ACC112 (cell line): ENCODE measurements around the gene CFAP57.

ENCODE experiments used
- H2AFZ ChIP-seq: fragments of 200-600 bp; sonication (generic); one replicate; pipeline ENCODE4 v1.6.0; 2017; ENCODE audit warnings: antibody characterized with exemption, low read length; ENCODE audit not compliant: unreplicated experiment
- H3K27ac ChIP-seq: fragments of 200-600 bp; sonication (generic); 2 replicates; pipeline ENCODE4 v1.5.1; 2014; ENCODE audit warnings: low read depth, mild to moderate bottlenecking, antibody characterized with exemption, low read length, moderate library complexity
- H3K27me3 ChIP-seq: fragments of 200-600 bp; sonication (generic); 2 replicates; pipeline ENCODE4 v1.6.1; 2014; ENCODE audit warnings: mild to moderate bottlenecking, antibody characterized with exemption, low read length, moderate library complexity, mixed read lengths; ENCODE audit not compliant: insufficient read depth
- H3K36me3 ChIP-seq: fragments of 200-600 bp; sonication (generic); 2 replicates; pipeline ENCODE4 v1.6.1; 2016; ENCODE audit warnings: mild to moderate bottlenecking, antibody characterized with exemption, low read length, moderate library complexity, mixed read lengths; ENCODE audit not compliant: insufficient read depth
- H3K4me1 ChIP-seq: fragments of 200-600 bp; sonication (generic); one replicate; pipeline ENCODE4 v1.6.1; 2016; ENCODE audit warnings: low read length, mixed read lengths; ENCODE audit not compliant: insufficient read depth, unreplicated experiment, control insufficient read depth
- H3K4me3 ChIP-seq: fragments of 200-600 bp; sonication (generic); 2 replicates; pipeline ENCODE4 v1.5.1; 2014; ENCODE audit warnings: mild to moderate bottlenecking, low read depth, low read length
- H3K79me2 ChIP-seq: fragments of 200-600 bp; sonication (generic); one replicate; pipeline ENCODE4 v1.6.0; 2016; ENCODE audit warnings: low read length; ENCODE audit not compliant: control insufficient read depth, unreplicated experiment, insufficient read depth

CFAP57 gene

GRCh38 chr1:43238991-43239469 is 66.9 kb downstream of the CFAP57 start:
- Histone ChIP-seq H3K27me3 (no peaks in the 10 kb centered on the region), H3K4me3 (no peak overlapping the region), H3K27ac (no peak overlapping the region), H3K36me3 (no peaks in the 10 kb centered on the region), H3K4me1 (no peaks in the 10 kb centered on the region), H2AFZ (no peak overlapping the region), H3K79me2 (no peaks in the 10 kb centered on the region)

GRCh38 chr1:43239484-43239883 is 67.4 kb downstream of the CFAP57 start:
- no peak overlapping the region for H2AFZ ChIP-seq
- H3K4me3 ChIP-seq, result no peak overlapping the region
- no peaks in the 10 kb centered on the region for H3K36me3 ChIP-seq
- no peak overlapping the region for H3K27ac ChIP-seq
- H3K79me2 ChIP-seq, result no peaks in the 10 kb centered on the region
- H3K27me3 ChIP-seq, result no peaks in the 10 kb centered on the region
- no peaks in the 10 kb centered on the region for H3K4me1 ChIP-seq

- Histone ChIP-seq H3K4me1 (no peaks in the 10 kb centered on the region), H3K36me3 (no peaks in the 10 kb centered on the region), H3K27ac (no peak overlapping the region), H3K4me3 (no peak overlapping the region), H3K79me2 (no peaks in the 10 kb centered on the region), H2AFZ (no peak overlapping the region), H3K27me3 (no peaks in the 10 kb centered on the region)
Measured at GRCh38 chr1:43241413-43241836, 69.3 kb downstream of the CFAP57 start.

- Histone ChIP-seq H3K79me2 (no peaks in the 10 kb centered on the region), H3K27ac (no peak overlapping the region), H2AFZ (no peak overlapping the region), H3K36me3 (no peaks in the 10 kb centered on the region), H3K27me3 (no peaks in the 10 kb centered on the region), H3K4me3 (no peak overlapping the region), H3K4me1 (no peaks in the 10 kb centered on the region)
Measured at GRCh38 chr1:43243299-43243698, 71.2 kb downstream of the CFAP57 start.

GRCh38 chr1:43246466-43247213 is 74.5 kb downstream of the CFAP57 start:
- Histone ChIP-seq H3K4me1 (no peaks in the 10 kb centered on the region), H3K27ac (no peak overlapping the region), H3K36me3 (no peaks in the 10 kb centered on the region), H3K79me2 (no peaks in the 10 kb centered on the region), H3K4me3 (no peak overlapping the region), H3K27me3 (peaks cover 15% of the 10 kb centered on the region; the same call in 1 of the 2 replicates), H2AFZ (no peak overlapping the region)

- no peaks in the 10 kb centered on the region for H3K79me2 ChIP-seq
- H3K4me3 ChIP-seq, result no peak overlapping the region
- H3K27me3 ChIP-seq, result peaks cover 19% of the 10 kb centered on the region
- H3K27ac ChIP-seq, result no peak overlapping the region
- H3K4me1 ChIP-seq, result no peaks in the 10 kb centered on the region
- H2AFZ ChIP-seq, result no peak overlapping the region
- H3K36me3 ChIP-seq, result no peaks in the 10 kb centered on the region
Measured at GRCh38 chr1:43247256-43247921, 75.3 kb downstream of the CFAP57 start.

- Histone ChIP-seq H3K4me1 (no peaks in the 10 kb centered on the region), H3K36me3 (no peaks in the 10 kb centered on the region), H3K4me3 (no peak overlapping the region), H3K79me2 (no peaks in the 10 kb centered on the region), H3K27me3 (peaks cover 33% of the 10 kb centered on the region), H2AFZ (no peak overlapping the region), H3K27ac (no peak overlapping the region)
Measured at GRCh38 chr1:43250351-43250761, 78.2 kb downstream of the CFAP57 start.

GRCh38 chr1:43251024-43251423 is 78.9 kb downstream of the CFAP57 start:
- no peak overlapping the region for H2AFZ ChIP-seq
- peaks cover 37% of the 10 kb centered on the region for H3K27me3 ChIP-seq
- no peak overlapping the region for H3K4me3 ChIP-seq
- no peaks in the 10 kb centered on the region for H3K4me1 ChIP-seq
- no peaks in the 10 kb centered on the region for H3K36me3 ChIP-seq
- H3K27ac ChIP-seq, result no peak overlapping the region
- no peaks in the 10 kb centered on the region for H3K79me2 ChIP-seq

GRCh38 chr1:43252225-43252624 is 80.1 kb downstream of the CFAP57 start:
- no peaks in the 10 kb centered on the region for H3K36me3 ChIP-seq

GRCh38 chr1:43253173-43253572 is 81.0 kb downstream of the CFAP57 start:
- peaks cover 37% of the 10 kb centered on the region for H3K27me3 ChIP-seq
- no peak overlapping the region for H3K27ac ChIP-seq
- H3K36me3 ChIP-seq, result no peaks in the 10 kb centered on the region
- H3K4me3 ChIP-seq, result no peak overlapping the region
- no peaks in the 10 kb centered on the region for H3K79me2 ChIP-seq
- no peak overlapping the region for H2AFZ ChIP-seq
- H3K4me1 ChIP-seq, result no peaks in the 10 kb centered on the region

More at GRCh38 chr1:43252225-43252624, 80.1 kb downstream of the CFAP57 start:
- Histone ChIP-seq H3K79me2 (no peaks in the 10 kb centered on the region), H2AFZ (no peak overlapping the region), H3K4me3 (no peak overlapping the region), H3K4me1 (no peaks in the 10 kb centered on the region), H3K27me3 (peaks cover 37% of the 10 kb centered on the region), H3K27ac (no peak overlapping the region)

- no peak overlapping the region for H3K4me3 ChIP-seq
- H3K27me3 ChIP-seq, result peaks cover 37% of the 10 kb centered on the region
Measured at GRCh38 chr1:43253876-43254275, 81.7 kb downstream of the CFAP57 start.

More at GRCh38 chr1:43253876-43254275, 81.7 kb downstream of the CFAP57 start:
- Histone ChIP-seq H2AFZ (no peak overlapping the region), H3K79me2 (no peaks in the 10 kb centered on the region), H3K4me1 (no peaks in the 10 kb centered on the region), H3K27ac (no peak overlapping the region), H3K36me3 (no peaks in the 10 kb centered on the region)
